Left lobe of liver (tissue), 2 donors: ENCODE measurements around the gene MTA2. TPM values are rescaled to one million over a fixed set of nuclear protein-coding genes. Genes with fewer than 3 reads are reported as not detected.
"Not testable (repeated sequence)": the region's sequence is repeated elsewhere in the genome, so short reads cannot be mapped to it uniquely, and the experiment has no call there.

ENCODE experiments used
- ATAC-seq: fragments of 200-7000 bp; cut with Tn5 transposase; one replicate; pipeline ENCODE4 v1.9.1; 2020; ENCODE audit warnings: mild to moderate bottlenecking, moderate library complexity
- DNase-seq: peaks from one replicate; pipeline ENCODE4 v3.0.0-alpha.2; 2020; ENCODE audit warnings: low spot score
- total RNA-seq: library from RNA; stranded (reverse); gene quantifications from one replicate; pipeline ENCODE4 v1.2.1, GENCODE V29; 2021
- donor health status: DM: no; HTN: no; CAD: no; lungs with moderate emphysema.
- donor health status: DM: no; HTN: yes; CAD: no.

MTA2 gene
- total RNA-seq, 1 donor from 2014 or later: 24.4 TPM

- DNase-seq: no peak
These were observed 34.5 kb downstream of the MTA2 start for GRCh38 chr11:62567018-62567633.

DNA sequence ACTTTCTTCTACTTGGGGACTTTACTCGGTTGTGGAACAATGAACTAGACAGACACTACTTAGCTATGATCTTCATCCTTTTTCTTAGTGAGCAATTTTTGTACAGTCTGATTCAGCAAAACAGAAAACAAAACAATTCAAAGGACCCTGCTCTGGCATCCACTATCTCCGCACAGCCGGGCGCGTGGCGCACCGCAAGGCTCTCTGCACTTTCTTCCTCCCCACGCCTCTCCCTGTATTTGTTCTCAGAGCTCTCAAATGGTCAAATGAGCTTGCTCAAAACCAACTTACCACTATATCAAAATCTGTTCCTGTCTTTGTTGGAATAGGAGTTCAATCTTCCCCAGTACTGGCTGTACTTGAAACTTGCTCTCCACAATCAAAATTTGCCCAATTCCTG, 35.4 kb downstream of the MTA2 start:
- peak; percentile 15 for ATAC-seq
- DNase-seq: no peak

More at GRCh38 chr11:62567018-62567633, 34.5 kb downstream of the MTA2 start:
- ATAC-seq: peak; percentile 35

DNA sequence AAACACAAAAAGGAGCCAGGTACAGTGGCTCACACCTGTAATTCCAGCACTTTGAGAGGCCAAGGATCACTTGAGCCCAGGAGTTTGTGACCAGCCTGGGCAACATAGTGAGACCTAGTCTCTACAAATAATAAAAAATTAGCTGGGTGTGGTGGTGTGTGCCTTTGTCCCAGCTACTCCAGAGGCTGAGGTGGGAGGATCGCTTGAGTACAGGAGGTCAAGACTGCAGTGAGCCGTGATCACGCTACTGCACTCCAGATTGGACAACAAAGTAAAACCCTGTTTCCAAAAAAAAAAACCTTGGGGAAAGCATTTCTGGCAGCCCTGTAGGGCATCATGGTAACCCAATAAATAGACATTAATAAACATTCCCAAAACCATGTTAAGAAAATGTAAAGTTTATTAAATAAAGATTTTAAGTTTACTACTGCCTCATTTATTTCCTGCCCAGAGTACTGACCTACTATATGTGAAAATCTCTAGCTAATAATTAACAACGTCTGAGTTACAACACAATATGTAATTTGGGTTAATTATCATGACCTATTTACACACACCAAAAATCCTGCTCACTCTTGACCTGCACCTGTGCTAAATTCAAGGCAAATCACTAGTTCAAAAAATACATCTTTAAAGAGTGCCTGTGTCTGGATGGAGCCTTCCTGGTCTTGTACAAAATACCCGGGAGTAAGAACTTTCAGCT, 36.4 kb downstream of the MTA2 start:
- DNase-seq: no peak
- peak; percentile 54 for ATAC-seq

- not testable (repeated sequence) for DNase-seq, ATAC-seq
These were observed 39.9 kb downstream of the MTA2 start for GRCh38 chr11:62561677-62562230.

DNA sequence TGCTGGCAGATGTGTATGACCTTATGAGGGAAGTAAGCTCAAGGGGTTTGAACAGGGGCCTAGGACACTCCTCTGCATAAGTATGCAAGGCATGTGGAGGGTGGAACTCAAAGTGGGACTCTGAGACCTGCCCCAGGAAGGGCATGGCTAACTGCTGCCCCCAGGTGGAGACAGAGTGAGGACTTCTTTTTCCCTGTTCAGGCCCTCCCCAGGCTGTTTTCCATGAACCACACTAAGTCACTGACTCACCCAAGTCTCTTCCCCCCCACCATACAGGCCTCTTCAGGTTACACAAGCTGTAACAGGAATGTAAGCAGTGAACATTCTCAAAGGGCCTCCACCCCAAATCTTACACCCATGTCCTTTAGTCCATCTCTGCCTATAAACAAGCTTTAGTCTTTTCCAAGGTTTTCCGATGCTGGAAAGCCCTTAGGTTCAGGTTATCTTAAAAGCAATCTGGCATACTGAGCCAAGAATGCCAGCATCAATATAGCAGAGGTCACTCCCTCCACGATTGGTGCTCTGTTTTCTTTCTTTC, 41.0 kb downstream of the MTA2 start:
- ATAC-seq (peak; percentile 89), DNase-seq (peak; percentile 81)

GRCh38 chr11:62559626-62560025, 42.0 kb downstream of the MTA2 start:
- not testable (repeated sequence) for ATAC-seq, DNase-seq

- ATAC-seq (no peak), DNase-seq (no peak)
These were observed 42.5 kb downstream of the MTA2 start for GRCh38 chr11:62559204-62559603.

GRCh38 chr11:62558669-62559068, 43.0 kb downstream of the MTA2 start:
- DNase-seq: no peak

DNA sequence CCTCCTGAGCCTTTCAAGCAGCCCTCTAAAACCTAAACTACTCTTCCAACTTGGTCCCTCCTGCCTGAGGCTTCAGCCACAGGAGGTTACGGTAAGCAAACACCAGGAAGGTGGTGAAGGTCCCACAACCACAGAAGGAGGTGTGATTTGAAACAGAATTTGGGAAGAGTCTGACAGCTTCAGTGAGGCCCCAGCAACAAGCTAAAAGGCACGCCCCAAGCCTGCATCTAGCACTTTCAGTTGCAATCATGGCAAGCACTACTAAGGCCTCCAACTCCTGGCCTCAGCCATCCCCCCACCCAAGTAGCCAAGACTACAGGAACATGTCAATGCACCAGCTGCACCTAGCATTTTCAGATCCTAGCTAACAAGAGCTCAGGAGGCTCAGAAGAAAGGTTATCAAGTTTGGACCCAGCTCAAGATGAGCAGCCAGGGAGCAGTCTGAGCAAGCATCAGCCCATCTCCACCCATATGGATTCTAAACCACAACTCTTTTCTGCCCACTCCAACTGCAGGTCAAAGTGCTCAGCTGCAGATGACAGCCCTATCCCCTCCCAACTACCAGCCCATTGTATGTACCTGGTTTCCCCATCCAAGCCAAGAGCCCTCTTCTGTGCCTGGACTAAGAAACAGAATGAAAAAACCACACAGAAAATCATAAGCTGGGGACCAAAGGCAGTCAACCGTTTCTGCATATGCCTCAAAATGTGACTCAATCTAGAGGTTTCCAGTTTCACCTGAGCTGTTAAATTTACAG, 44.6 kb downstream of the MTA2 start:
- DNase-seq: no peak
- ATAC-seq: no peak

More at GRCh38 chr11:62558669-62559068, 43.0 kb downstream of the MTA2 start:
- no peak for ATAC-seq

GRCh38 chr11:62556108-62556874, 45.4 kb downstream of the MTA2 start:
- peak; percentile 62 for DNase-seq
- ATAC-seq: peak; percentile 26

- no peak for DNase-seq
These were observed 46.1 kb downstream of the MTA2 start for GRCh38 chr11:62555464-62556107.

GRCh38 chr11:62554387-62555167, 47.1 kb downstream of the MTA2 start:
- peak; percentile 20 for ATAC-seq
- DNase-seq: no peak

More at GRCh38 chr11:62555464-62556107, 46.1 kb downstream of the MTA2 start:
- ATAC-seq: no peak

- ATAC-seq: no peak
- DNase-seq: no peak
These were observed 47.8 kb downstream of the MTA2 start for GRCh38 chr11:62553839-62554361.

DNA sequence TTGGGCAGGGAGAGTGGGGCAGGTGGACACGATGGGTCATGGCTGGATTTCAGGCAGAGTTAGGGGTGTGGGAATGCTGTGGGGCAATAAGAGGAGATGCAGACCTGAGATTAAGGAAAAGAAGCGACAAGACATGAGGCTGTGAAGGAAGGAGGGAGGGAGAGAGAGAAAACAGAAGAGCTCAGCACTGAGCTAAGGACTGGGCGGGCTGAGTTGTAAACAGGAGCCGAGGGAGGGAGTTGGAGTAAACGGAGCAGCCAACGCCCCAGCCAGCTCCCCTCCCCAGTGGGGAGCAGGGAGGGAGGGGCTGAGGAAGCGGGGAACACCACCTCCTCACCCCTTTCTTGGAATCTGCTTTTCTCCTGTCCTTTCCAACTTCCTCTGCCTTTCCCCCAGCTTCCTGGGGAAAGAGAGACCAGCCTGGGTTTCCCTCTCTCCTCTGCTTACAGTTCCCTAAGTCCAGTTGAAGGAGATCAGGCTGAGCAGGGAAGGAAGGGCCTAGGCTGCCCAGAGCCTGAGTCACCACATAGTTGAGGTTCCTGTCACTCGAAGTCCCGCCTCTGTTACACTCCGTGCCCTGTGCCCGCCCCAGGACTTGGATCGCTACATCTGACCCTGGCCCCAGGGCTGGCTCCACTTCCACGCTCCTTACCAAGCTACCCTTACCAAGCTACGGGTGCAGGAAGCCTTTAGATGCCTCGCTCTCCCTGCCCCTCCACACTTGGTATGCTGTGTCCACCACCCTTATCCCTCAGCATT, 48.4 kb downstream of the MTA2 start:
- peak; percentile 83 for DNase-seq
- peak; percentile 81 for ATAC-seq

DNA sequence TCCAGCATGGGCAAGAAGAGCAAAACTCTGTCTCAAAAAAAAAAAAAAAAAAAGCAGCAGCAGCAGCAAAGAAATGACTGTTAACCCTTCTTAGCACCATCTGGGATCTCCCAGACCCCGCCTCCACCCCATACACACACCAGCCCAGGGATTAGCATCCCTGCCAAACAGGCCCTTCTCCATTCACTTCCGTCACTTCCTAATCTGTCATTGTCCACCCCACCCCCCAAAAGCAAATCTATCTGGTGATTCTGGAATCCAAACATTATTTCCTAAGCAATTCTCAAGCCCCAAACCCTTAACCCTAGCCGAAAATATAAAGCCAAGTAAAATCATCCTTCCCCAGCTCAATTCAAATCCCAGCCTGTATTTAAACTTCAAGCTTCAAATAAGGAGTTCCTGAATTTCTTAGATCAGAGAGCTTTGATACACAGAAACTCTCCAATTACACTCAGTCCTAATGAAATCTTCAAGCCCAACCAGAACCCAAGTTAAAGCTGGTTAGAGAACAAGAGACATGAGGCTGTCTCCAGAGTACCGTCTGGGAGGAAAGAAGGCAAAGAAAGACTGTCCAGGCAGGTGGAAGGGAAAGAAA, 49.1 kb downstream of the MTA2 start:
- DNase-seq: no peak
- no peak for ATAC-seq

DNA sequence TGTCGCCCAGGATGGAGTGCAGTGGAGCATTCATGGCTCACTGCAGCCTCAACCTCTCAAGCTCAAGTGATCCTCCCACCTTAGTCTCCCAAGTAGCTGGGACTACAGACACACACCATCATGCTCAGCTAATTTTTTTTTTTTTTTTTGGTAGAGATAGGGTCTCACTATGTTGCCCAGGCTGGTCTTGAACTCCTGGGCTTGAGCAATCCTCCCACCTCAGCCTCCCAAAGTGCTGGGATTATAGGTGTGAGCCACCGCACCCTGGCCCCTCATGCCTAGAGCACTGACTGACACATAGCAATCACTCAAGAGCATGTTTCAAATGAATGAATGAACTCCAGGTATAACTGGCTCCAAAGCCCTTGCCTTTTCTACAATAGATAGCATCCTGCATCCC, 51.2 kb downstream of the MTA2 start:
- DNase-seq, ATAC-seq: not testable (repeated sequence)

- peak; percentile 41 for ATAC-seq
These were observed 52.9 kb downstream of the MTA2 start for GRCh38 chr11:62548545-62549335.

More at GRCh38 chr11:62548545-62549335, 52.9 kb downstream of the MTA2 start:
- DNase-seq: peak; percentile 85
